K562 (cell line): Measurements from ENCODE around the gene OSBPL3. TPM values are rescaled to one million over a fixed set of nuclear protein-coding genes. Genes with fewer than 3 reads are reported as not detected.
A peak's percentile ranks its signal among the peaks of the same experiment; 100 is the strongest.
"Not testable (repeated sequence)": the region's sequence is repeated elsewhere in the genome, so short reads cannot be mapped to it uniquely, and the experiment has no call there.

Source experiments
- BRD9 ChIP-seq: fragments of 450-650 bp; IDR thresholded peaks from 2 replicates; pipeline ENCODE4 v1.6.1; 2018; ENCODE audit warnings: low read depth; ENCODE audit not compliant: partially characterized antibody
- CREB1 ChIP-seq, 2 experiments: sonication (generic) in 1 of 2; formaldehyde crosslinking in 1 of 2; IDR thresholded peaks; 2 replicates each; pipeline versions ENCODE4 v1.6.1 to v1.8.0; 2012 to 2022; ENCODE audit warnings: inconsistent platforms in 1 of 2, mild to moderate bottlenecking in 1 of 2, missing genetic modification reagents in 1 of 2, moderate library complexity in 1 of 2
- HDAC1 ChIP-seq, 2 experiments: fragments of 450-650 bp; IDR thresholded peaks; 2 replicates each; pipeline ENCODE4 v1.6.1; 2016 to 2017; ENCODE audit warnings: inconsistent platforms in 1 of 2, mild to moderate bottlenecking in 1 of 2, moderate library complexity in 1 of 2
- L3MBTL2 ChIP-seq: fragments of 450-650 bp; IDR thresholded peaks from 2 replicates; pipeline ENCODE4 v1.6.1; 2016; ENCODE audit warnings: mild to moderate bottlenecking, moderate library complexity
- MLLT1 ChIP-seq, 2 experiments: fragments of 450-650 bp; IDR thresholded peaks; 2 replicates each; pipeline ENCODE4 v1.6.1; 2016
- PHF8 ChIP-seq: fragments of 200-600 bp; sonication (generic); IDR thresholded peaks from 2 replicates; pipeline ENCODE4 v1.6.1; 2012; ENCODE audit warnings: mixed run types, mild to moderate bottlenecking, inconsistent platforms, low read length, moderate library complexity, borderline replicate concordance
- RBFOX2 ChIP-seq: fragments of 200-400 bp; formaldehyde crosslinking; IDR thresholded peaks from 2 replicates; pipeline ENCODE4 v1.6.1; 2017; ENCODE audit warnings: low read depth, mild to moderate bottlenecking, low read length, moderate library complexity
- UBTF ChIP-seq, 2 experiments: IDR thresholded peaks; 2 replicates each; pipeline ENCODE4 v1.6.1; 2012; ENCODE audit warnings: improper control_type of control experiment in 2 of 2, low read depth in 2 of 2, low read length in 2 of 2, borderline replicate concordance in 1 of 2
- polyA plus RNA-seq, 8 experiments: library from polyadenylated mRNA; depleted of rRNA in 4 of 8; stranded (reverse) in 5 of 8; unstranded in 3 of 8; fragments of >200 nt; fragmentation: Nextera tagmentation in 2 of 8; fragmentation: Illumina TruSeq in 1 of 8; extraction: Ambion mirVana in 2 of 8; extraction: Trizol in 1 of 8; gene quantifications; 2 replicates each; pipeline versions ENCODE4 v1.2.1 to v1.2.3, GENCODE V29; 2011 to 2014; ENCODE audit warnings: inconsistent platforms in 1 of 8, missing spikeins in 1 of 8
- total RNA-seq, 7 experiments: library from RNA; depleted of rRNA in 6 of 7; stranded (reverse); fragments of >200 nt in 6 of 7; fragmentation: Illumina TruSeq in 2 of 7; extraction: Trizol in 2 of 7; gene quantifications; 2 replicates each; pipeline versions ENCODE4 v1.2.1 to v1.2.3, GENCODE V29; 2011 to 2021; ENCODE audit warnings: low replicate concordance in 1 of 7
- TF ChIP-seq, protein P1 (sequence below): fragments of 200-800 bp; sonication (Bioruptor generic); IDR thresholded peaks from 2 replicates; pipeline ENCODE4 v1.6.1; 2017; ENCODE audit warnings: missing genetic modification characterization, missing compliant biosample characterization
- TF ChIP-seq, protein P2 (sequence below), 2 experiments: fragments of 450-650 bp in 1 of 2; sonication (generic) in 1 of 2; formaldehyde crosslinking in 1 of 2; IDR thresholded peaks; 2 replicates each; pipeline versions ENCODE4 v1.7.1 to v1.9.0; 2016 to 2022; ENCODE audit warnings: inconsistent platforms in 1 of 2, mild to moderate bottlenecking in 1 of 2, missing genetic modification reagents in 1 of 2

The OSBPL3 gene
- total and polyA plus RNA-seq, 9 of the 15 experiments (the other 6 are each of a cell fraction or from before 2014, with no cell fraction given): 4.8 to 37.2 (median 26.5) TPM

- not testable (repeated sequence) for TF ChIP-seq CREB1 (IDR thresholded peaks at IDR 0.05)
- 0 out of 2 replicates have a peak, but pooled peaks have one; percentile 10 for TF ChIP-seq CREB1 (CRISPR knock-in tag; IDR thresholded peaks at IDR 0.05)
- TF ChIP-seq, protein P1, sequence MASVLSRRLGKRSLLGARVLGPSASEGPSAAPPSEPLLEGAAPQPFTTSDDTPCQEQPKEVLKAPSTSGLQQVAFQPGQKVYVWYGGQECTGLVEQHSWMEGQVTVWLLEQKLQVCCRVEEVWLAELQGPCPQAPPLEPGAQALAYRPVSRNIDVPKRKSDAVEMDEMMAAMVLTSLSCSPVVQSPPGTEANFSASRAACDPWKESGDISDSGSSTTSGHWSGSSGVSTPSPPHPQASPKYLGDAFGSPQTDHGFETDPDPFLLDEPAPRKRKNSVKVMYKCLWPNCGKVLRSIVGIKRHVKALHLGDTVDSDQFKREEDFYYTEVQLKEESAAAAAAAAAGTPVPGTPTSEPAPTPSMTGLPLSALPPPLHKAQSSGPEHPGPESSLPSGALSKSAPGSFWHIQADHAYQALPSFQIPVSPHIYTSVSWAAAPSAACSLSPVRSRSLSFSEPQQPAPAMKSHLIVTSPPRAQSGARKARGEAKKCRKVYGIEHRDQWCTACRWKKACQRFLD (CRISPR knock-in tag): peak; percentile 37; the same call in 1 of the 2 replicates
- peak; percentile 18; the same call in 1 of the 2 replicates for TF ChIP-seq PHF8
- TF ChIP-seq, protein P2, sequence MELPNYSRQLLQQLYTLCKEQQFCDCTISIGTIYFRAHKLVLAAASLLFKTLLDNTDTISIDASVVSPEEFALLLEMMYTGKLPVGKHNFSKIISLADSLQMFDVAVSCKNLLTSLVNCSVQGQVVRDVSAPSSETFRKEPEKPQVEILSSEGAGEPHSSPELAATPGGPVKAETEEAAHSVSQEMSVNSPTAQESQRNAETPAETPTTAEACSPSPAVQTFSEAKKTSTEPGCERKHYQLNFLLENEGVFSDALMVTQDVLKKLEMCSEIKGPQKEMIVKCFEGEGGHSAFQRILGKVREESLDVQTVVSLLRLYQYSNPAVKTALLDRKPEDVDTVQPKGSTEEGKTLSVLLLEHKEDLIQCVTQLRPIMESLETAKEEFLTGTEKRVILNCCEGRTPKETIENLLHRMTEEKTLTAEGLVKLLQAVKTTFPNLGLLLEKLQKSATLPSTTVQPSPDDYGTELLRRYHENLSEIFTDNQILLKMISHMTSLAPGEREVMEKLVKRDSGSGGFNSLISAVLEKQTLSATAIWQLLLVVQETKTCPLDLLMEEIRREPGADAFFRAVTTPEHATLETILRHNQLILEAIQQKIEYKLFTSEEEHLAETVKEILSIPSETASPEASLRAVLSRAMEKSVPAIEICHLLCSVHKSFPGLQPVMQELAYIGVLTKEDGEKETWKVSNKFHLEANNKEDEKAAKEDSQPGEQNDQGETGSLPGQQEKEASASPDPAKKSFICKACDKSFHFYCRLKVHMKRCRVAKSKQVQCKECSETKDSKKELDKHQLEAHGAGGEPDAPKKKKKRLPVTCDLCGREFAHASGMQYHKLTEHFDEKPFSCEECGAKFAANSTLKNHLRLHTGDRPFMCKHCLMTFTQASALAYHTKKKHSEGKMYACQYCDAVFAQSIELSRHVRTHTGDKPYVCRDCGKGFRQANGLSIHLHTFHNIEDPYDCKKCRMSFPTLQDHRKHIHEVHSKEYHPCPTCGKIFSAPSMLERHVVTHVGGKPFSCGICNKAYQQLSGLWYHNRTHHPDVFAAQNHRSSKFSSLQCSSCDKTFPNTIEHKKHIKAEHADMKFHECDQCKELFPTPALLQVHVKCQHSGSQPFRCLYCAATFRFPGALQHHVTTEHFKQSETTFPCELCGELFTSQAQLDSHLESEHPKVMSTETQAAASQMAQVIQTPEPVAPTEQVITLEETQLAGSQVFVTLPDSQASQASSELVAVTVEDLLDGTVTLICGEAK (IDR thresholded peaks at IDR 0.05): peak; percentile 31; the same call in 1 of the 2 replicates
- TF ChIP-seq, protein P2 (CRISPR knock-in tag; IDR thresholded peaks at IDR 0.05): not testable (repeated sequence)
- peak; percentile 52 for TF ChIP-seq L3MBTL2
- TF ChIP-seq UBTF (IDR thresholded peaks at IDR 0.05; ENCODE audit: borderline replicate concordance in 1 of 2, low read depth in 2 of 2, low read length in 2 of 2): 0 out of 4 replicates have a peak, but pooled peaks of 1 of the 2 experiments have one; percentile 13
- TF ChIP-seq RBFOX2: peak; percentile 38; the same call in 1 of the 2 replicates
- peak in 1 of 2 experiments; percentile 68; a peak in 2 of 4 replicates for TF ChIP-seq MLLT1 (IDR thresholded peaks at IDR 0.05)
- TF ChIP-seq HDAC1 (IDR thresholded peaks at IDR 0.05): peak in 1 of 2 experiments; percentile 59; a peak in 2 of 4 replicates
- peak; percentile 25 for TF ChIP-seq BRD9
These were observed 185.1 kb downstream of the OSBPL3 start (continued) for GRCh38 chr7:24794751-24795406.
